OCI-LY3 (cell line): Measurements from ENCODE around the gene PDGFA.

ENCODE experiments used
- EZH2phosphoT487 ChIP-seq: fragments of 200-600 bp; shearing (Covaris generic); IDR thresholded peaks from 2 replicates; pipeline ENCODE4 v1.6.1; 2018; ENCODE audit warnings: antibody characterized with exemption, mixed run types, low read depth
- TF ChIP-seq, protein P1 (sequence below): fragments of 200-600, 300-600 bp; sonication (generic); IDR thresholded peaks from 2 replicates; pipeline ENCODE4 v1.5.1; 2014; ENCODE audit warnings: antibody characterized with exemption, low read length, low read depth

DNA sequence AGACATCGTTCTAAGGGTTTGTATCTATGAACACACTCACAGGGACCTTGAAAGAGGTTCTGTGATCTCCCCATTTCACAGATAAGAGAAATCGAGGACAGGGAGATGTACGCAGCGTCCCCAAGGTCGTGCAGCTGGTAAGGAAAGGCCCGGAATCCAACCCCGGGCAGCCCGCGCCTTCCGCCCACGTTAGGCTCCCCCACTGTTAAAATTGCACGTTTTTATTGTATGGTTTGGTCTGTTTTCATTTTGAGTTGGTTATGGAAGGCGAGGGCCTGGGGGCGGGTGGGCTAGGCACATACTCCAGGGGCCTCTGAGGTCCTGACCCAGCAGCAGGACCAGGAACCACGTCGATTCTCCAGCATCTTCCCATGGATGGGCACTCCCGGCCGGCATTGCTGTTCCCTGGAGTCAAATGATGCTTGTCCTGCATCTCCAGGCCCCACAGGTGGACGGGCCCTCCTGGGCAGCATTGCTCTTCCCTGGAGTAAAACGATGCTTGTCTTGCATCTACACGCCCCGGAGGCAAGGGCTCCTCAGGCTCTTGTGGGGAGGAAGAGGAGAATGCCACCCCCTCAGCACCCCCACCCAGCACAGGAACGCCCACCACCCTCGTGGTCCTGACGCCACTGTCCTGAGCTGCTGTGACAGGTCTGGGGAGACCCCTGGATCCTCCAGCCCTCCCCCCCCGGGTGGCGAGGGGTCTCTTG is 65.9 kb downstream of the PDGFA start:
- TF ChIP-seq, protein P1, sequence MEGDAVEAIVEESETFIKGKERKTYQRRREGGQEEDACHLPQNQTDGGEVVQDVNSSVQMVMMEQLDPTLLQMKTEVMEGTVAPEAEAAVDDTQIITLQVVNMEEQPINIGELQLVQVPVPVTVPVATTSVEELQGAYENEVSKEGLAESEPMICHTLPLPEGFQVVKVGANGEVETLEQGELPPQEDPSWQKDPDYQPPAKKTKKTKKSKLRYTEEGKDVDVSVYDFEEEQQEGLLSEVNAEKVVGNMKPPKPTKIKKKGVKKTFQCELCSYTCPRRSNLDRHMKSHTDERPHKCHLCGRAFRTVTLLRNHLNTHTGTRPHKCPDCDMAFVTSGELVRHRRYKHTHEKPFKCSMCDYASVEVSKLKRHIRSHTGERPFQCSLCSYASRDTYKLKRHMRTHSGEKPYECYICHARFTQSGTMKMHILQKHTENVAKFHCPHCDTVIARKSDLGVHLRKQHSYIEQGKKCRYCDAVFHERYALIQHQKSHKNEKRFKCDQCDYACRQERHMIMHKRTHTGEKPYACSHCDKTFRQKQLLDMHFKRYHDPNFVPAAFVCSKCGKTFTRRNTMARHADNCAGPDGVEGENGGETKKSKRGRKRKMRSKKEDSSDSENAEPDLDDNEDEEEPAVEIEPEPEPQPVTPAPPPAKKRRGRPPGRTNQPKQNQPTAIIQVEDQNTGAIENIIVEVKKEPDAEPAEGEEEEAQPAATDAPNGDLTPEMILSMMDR: no peak
- no peak for TF ChIP-seq EZH2phosphoT487
